LHCN-M2 (cell line): ENCODE results near the gene TRPV2. TPM values are rescaled to one million over a fixed set of nuclear protein-coding genes. Genes with fewer than 3 reads are reported as not detected.
"Not testable (repeated sequence)": the region's sequence is repeated elsewhere in the genome, so short reads cannot be mapped to it uniquely, and the experiment has no call there.

Experiments
- DNase-seq: peaks from one replicate; pipeline ENCODE4 v3.0.0-alpha.2; 2012; ENCODE audit warnings: low read depth
- total RNA-seq: library from RNA; depleted of rRNA; stranded (reverse); fragments of >200 nt; gene quantifications from 2 replicates; pipeline ENCODE4 v1.2.3, GENCODE V29; 2014

Gene TRPV2
- total RNA-seq, 1 experiment from 2014 or later = 56.7 TPM

GRCh38 chr17:16435925-16436886, 20.8 kb downstream of the TRPV2 start:
- no peak for DNase-seq

GRCh38 chr17:16437083-16437482, 21.7 kb downstream of the TRPV2 start:
- no peak for DNase-seq

- no peak for DNase-seq
Measured at GRCh38 chr17:16438173-16438556, 22.8 kb downstream of the TRPV2 start.

GRCh38 chr17:16438557-16439302, 23.4 kb downstream of the TRPV2 start:
- peak; percentile 100 for DNase-seq

GRCh38 chr17:16439303-16439791, 24.0 kb downstream of the TRPV2 start:
- no peak for DNase-seq

GRCh38 chr17:16439811-16440351, 24.5 kb downstream of the TRPV2 start:
- DNase-seq = no peak

GRCh38 chr17:16440354-16440753, 25.0 kb downstream of the TRPV2 start:
- not testable (repeated sequence) for DNase-seq

- DNase-seq = no peak
Measured at GRCh38 chr17:16440901-16441629, 25.7 kb downstream of the TRPV2 start.

GRCh38 chr17:16442141-16442540, 26.8 kb downstream of the TRPV2 start:
- DNase-seq = peak; percentile 34

- DNase-seq = no peak
Measured at GRCh38 chr17:16442594-16443510, 27.5 kb downstream of the TRPV2 start.

- DNase-seq = no peak
Measured at GRCh38 chr17:16443511-16444257, 28.3 kb downstream of the TRPV2 start.

- peak; percentile 33 for DNase-seq
Measured at GRCh38 chr17:16444258-16444886, 29.0 kb downstream of the TRPV2 start.

GRCh38 chr17:16446338-16446983, 31.1 kb downstream of the TRPV2 start:
- DNase-seq = no peak

GRCh38 chr17:16447676-16448075, 32.3 kb downstream of the TRPV2 start:
- DNase-seq = no peak

- DNase-seq = no peak
Measured at GRCh38 chr17:16448490-16448889, 33.1 kb downstream of the TRPV2 start.

- peak; percentile 65 for DNase-seq
Measured at GRCh38 chr17:16449121-16449570, 33.8 kb downstream of the TRPV2 start.

GRCh38 chr17:16450028-16450427, 34.7 kb downstream of the TRPV2 start:
- DNase-seq = no peak

- DNase-seq = not testable (repeated sequence)
Measured at GRCh38 chr17:16452268-16452667, 36.9 kb downstream of the TRPV2 start.

- no peak for DNase-seq
Measured at GRCh38 chr17:16453493-16453851, 38.1 kb downstream of the TRPV2 start.
